GM23338 (cell line): ENCODE data around the gene ZGLP1. TPM values are rescaled to one million over a fixed set of nuclear protein-coding genes. Genes with fewer than 3 reads are reported as not detected.

Experiments used
- NANOG ChIP-seq: IDR thresholded peaks from 2 replicates; pipeline ENCODE4 v1.6.1; 2016; ENCODE audit warnings: antibody characterized with exemption, borderline replicate concordance
- POLR2AphosphoS5 ChIP-seq: IDR thresholded peaks from 2 replicates; pipeline ENCODE4 v1.6.1; 2016; ENCODE audit warnings: antibody characterized with exemption, low read depth
- ZNF331 ChIP-seq: fragments of 250-450 bp; sonication (Bioruptor Pico); IDR thresholded peaks from 2 replicates; pipeline ENCODE4 v1.5.0; 2020; ENCODE audit warnings: low read depth, mild to moderate bottlenecking, moderate library complexity
- polyA plus RNA-seq: library from polyadenylated mRNA; unstranded; fragments of >200 nt; fragmentation: Nextera tagmentation; extraction: Ambion mirVana; gene quantifications from 2 replicates; pipeline ENCODE4 v1.2.1, GENCODE V29; 2016
- total RNA-seq: library from RNA; depleted of rRNA; stranded (reverse); fragments of >200 nt; shearing (Covaris generic); gene quantifications from 2 replicates; pipeline ENCODE4 v1.2.3, GENCODE V29; 2014
- TF ChIP-seq, protein P1 (sequence below): IDR thresholded peaks from one replicate; pipeline ENCODE4 v1.6.1; 2018; ENCODE audit warnings: antibody characterized with exemption; ENCODE audit not compliant: unreplicated experiment
- TF ChIP-seq, protein P2 (sequence below): fragments of 250-450 bp; sonication (Bioruptor Pico); IDR thresholded peaks from 2 replicates; pipeline ENCODE4 v1.5.0; 2020; ENCODE audit warnings: mild to moderate bottlenecking, moderate library complexity

The ZGLP1 gene
- total and polyA plus RNA-seq, 2 experiments from 2014 or later = 1.5 to 5.3 TPM

DNA sequence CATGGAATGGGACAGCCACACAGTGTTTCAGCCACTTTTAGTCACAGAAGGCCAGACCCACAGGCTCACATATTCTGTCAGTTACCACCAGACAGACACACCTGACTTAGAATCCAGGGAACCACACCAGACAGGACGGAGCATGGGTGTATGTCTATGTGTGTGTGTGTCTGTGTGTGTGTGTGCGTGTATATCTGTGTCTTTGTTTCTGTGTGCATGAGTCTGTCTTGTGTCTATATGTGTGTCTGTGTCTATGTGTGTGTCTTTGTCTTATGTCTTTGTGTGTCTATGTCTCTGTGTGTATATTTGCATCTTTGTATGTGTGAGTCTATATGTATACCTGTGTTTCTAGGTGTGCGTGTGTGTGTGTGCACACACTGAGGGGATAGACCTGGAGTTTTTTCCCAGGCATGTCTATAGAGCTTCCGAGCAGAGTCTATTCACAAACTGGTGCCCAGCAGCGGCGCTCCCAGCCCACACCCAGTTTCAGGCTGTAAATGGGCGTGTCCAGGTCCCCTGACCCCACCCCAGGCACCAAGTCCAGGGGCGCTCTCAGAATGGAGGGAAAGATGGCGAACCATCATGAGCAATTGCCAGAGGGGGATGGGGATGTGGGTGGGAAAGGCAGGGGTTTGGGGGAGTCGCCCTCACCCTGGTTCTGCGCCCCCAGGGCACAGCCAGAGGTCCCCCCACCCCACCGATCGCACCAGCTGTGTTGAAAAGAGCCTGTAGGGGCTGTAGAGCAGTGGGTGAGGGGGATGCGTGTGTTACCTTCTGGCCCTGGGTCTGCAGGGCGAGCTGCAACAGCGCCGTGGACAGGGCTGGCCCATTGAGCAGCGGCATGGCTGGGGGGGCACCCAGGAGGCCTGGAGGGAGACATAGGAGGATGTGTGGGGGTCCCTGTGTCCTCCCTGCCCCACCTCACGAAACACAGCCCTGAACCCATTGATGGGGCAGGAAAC is 12.5 kb upstream of the ZGLP1 start (continued):
- TF ChIP-seq, protein P1, sequence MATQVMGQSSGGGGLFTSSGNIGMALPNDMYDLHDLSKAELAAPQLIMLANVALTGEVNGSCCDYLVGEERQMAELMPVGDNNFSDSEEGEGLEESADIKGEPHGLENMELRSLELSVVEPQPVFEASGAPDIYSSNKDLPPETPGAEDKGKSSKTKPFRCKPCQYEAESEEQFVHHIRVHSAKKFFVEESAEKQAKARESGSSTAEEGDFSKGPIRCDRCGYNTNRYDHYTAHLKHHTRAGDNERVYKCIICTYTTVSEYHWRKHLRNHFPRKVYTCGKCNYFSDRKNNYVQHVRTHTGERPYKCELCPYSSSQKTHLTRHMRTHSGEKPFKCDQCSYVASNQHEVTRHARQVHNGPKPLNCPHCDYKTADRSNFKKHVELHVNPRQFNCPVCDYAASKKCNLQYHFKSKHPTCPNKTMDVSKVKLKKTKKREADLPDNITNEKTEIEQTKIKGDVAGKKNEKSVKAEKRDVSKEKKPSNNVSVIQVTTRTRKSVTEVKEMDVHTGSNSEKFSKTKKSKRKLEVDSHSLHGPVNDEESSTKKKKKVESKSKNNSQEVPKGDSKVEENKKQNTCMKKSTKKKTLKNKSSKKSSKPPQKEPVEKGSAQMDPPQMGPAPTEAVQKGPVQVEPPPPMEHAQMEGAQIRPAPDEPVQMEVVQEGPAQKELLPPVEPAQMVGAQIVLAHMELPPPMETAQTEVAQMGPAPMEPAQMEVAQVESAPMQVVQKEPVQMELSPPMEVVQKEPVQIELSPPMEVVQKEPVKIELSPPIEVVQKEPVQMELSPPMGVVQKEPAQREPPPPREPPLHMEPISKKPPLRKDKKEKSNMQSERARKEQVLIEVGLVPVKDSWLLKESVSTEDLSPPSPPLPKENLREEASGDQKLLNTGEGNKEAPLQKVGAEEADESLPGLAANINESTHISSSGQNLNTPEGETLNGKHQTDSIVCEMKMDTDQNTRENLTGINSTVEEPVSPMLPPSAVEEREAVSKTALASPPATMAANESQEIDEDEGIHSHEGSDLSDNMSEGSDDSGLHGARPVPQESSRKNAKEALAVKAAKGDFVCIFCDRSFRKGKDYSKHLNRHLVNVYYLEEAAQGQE = no peak
- TF ChIP-seq, protein P2, sequence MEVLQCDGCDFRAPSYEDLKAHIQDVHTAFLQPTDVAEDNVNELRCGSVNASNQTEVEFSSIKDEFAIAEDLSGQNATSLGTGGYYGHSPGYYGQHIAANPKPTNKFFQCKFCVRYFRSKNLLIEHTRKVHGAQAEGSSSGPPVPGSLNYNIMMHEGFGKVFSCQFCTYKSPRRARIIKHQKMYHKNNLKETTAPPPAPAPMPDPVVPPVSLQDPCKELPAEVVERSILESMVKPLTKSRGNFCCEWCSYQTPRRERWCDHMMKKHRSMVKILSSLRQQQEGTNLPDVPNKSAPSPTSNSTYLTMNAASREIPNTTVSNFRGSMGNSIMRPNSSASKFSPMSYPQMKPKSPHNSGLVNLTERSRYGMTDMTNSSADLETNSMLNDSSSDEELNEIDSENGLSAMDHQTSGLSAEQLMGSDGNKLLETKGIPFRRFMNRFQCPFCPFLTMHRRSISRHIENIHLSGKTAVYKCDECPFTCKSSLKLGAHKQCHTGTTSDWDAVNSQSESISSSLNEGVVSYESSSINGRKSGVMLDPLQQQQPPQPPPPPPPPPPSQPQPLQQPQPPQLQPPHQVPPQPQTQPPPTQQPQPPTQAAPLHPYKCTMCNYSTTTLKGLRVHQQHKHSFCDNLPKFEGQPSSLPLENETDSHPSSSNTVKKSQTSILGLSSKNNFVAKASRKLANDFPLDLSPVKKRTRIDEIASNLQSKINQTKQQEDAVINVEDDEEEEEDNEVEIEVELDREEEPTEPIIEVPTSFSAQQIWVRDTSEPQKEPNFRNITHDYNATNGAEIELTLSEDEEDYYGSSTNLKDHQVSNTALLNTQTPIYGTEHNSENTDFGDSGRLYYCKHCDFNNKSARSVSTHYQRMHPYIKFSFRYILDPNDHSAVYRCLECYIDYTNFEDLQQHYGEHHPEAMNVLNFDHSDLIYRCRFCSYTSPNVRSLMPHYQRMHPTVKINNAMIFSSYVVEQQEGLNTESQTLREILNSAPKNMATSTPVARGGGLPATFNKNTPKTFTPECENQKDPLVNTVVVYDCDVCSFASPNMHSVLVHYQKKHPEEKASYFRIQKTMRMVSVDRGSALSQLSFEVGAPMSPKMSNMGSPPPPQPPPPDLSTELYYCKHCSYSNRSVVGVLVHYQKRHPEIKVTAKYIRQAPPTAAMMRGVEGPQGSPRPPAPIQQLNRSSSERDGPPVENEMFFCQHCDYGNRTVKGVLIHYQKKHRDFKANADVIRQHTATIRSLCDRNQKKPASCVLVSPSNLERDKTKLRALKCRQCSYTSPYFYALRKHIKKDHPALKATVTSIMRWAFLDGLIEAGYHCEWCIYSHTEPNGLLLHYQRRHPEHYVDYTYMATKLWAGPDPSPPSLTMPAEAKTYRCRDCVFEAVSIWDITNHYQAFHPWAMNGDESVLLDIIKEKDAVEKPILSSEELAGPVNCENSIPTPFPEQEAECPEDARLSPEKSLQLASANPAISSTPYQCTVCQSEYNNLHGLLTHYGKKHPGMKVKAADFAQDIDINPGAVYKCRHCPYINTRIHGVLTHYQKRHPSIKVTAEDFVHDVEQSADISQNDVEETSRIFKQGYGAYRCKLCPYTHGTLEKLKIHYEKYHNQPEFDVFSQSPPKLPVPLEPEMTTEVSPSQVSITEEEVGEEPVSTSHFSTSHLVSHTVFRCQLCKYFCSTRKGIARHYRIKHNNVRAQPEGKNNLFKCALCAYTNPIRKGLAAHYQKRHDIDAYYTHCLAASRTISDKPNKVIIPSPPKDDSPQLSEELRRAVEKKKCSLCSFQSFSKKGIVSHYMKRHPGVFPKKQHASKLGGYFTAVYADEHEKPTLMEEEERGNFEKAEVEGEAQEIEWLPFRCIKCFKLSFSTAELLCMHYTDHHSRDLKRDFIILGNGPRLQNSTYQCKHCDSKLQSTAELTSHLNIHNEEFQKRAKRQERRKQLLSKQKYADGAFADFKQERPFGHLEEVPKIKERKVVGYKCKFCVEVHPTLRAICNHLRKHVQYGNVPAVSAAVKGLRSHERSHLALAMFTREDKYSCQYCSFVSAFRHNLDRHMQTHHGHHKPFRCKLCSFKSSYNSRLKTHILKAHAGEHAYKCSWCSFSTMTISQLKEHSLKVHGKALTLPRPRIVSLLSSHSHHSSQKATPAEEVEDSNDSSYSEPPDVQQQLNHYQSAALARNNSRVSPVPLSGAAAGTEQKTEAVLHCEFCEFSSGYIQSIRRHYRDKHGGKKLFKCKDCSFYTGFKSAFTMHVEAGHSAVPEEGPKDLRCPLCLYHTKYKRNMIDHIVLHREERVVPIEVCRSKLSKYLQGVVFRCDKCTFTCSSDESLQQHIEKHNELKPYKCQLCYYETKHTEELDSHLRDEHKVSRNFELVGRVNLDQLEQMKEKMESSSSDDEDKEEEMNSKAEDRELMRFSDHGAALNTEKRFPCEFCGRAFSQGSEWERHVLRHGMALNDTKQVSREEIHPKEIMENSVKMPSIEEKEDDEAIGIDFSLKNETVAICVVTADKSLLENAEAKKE (CRISPR knock-in tag) = no peak
- TF ChIP-seq NANOG (no peak), ZNF331 (CRISPR knock-in tag) (no peak), POLR2AphosphoS5 (no peak)
